HFF-Myc (cell line): Measurements from ENCODE around the gene CLEC1B.
"Not testable (repeated sequence)": the region's sequence is repeated elsewhere in the genome, so short reads cannot be mapped to it uniquely, and the experiment has no call there.

ENCODE experiments used
- DNase-seq: peaks from one replicate; pipeline ENCODE4 v3.0.0-alpha.2; 2011; ENCODE audit warnings: low read depth; ENCODE audit errors: extremely low read depth
- H3K4me3 ChIP-seq: replicated peaks from 2 replicates; pipeline ENCODE4 v1.5.1; 2011; ENCODE audit warnings: low read depth, mild to moderate bottlenecking, control low read depth, low read length
- TF ChIP-seq, protein P1 (sequence below): IDR thresholded peaks from 2 replicates; pipeline ENCODE4 v1.5.1; 2012; ENCODE audit warnings: mild to moderate bottlenecking, low read depth, low read length, control low read depth; ENCODE audit errors: missing control alignments

Gene CLEC1B

DNA sequence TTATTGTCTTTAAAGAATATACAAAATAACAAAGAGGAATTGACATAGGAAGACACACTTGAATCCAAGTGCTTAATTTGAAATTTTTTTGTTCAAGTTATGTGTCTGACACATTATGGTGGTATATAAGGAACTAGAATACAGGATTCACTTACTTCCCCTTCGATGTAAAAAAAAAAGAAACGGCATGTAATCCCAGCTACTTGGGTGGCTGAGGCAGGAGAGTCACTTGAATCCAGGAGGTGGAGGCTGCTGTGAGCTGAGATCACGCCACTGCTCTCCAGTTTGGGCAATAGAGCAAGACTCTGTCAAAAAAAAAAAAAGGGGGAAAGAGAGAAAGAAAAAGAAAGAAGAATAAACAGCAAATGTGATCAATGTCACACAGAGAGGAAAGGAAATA is 18.8 kb downstream of the CLEC1B start:
- no peak overlapping the region for H3K4me3 ChIP-seq
- no peak for DNase-seq
- TF ChIP-seq, protein P1, sequence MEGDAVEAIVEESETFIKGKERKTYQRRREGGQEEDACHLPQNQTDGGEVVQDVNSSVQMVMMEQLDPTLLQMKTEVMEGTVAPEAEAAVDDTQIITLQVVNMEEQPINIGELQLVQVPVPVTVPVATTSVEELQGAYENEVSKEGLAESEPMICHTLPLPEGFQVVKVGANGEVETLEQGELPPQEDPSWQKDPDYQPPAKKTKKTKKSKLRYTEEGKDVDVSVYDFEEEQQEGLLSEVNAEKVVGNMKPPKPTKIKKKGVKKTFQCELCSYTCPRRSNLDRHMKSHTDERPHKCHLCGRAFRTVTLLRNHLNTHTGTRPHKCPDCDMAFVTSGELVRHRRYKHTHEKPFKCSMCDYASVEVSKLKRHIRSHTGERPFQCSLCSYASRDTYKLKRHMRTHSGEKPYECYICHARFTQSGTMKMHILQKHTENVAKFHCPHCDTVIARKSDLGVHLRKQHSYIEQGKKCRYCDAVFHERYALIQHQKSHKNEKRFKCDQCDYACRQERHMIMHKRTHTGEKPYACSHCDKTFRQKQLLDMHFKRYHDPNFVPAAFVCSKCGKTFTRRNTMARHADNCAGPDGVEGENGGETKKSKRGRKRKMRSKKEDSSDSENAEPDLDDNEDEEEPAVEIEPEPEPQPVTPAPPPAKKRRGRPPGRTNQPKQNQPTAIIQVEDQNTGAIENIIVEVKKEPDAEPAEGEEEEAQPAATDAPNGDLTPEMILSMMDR, result no peak

DNA sequence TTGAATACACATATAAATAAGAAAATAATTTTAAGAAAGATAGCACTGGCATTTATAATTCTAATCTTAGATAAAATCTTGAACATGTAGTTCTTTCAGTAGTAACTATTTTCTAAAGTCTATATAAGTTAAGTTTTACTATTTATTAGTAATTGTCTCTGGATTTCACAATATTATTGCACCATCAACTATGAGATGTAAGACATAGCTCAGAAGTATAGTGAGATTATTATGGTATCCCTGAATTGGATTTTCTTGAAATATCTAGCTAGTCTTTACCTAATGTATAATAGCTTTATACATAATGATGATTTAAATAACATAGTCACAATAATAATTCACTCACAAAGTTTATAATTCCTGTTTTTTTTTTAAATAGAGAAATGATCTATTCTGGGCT is 21.0 kb downstream of the CLEC1B start:
- DNase-seq, result no peak
- TF ChIP-seq, protein P1, result no peak
- no peak overlapping the region for H3K4me3 ChIP-seq

DNA sequence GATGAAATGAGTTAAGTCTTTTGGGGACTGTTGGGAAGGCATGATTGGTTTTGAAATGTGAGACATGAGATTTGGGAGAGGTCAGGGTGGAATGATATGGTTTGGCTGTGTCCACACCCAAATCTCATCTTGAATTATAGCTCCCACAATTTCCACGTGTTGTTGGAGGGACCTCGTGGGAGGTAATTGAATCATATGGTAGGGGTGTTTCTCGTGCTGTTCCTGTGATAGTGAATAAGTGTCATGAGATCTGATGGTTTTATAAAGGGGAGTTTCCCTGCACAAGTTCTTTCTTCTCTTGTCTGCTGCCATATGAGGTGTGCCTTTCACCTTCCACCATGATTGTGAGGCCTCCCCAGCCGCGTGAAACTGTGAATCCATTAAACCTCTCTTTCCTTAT is 22.3 kb downstream of the CLEC1B start:
- not testable (repeated sequence) for DNase-seq, H3K4me3 ChIP-seq

DNA sequence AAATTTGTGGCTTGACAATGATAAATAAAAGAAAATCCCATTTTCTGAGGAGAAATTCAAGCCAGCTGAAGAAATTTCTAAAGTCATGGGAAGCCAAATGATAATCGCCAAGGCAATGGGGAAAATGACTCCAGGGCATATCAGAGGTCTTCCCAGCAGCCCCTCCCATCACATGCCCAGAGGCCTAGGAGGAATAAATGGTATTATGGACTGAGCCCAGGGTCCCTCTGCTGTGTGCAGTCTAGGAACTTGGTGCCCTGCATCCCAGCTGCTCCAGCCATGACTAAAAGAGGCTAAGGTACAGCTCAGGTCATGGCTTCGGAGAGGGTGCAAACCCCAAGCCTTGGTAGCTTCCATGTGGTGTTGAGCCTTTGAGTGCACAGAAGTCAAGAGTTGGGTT is 23.3 kb downstream of the CLEC1B start:
- no peak for DNase-seq
- H3K4me3 ChIP-seq, result no peak overlapping the region
- TF ChIP-seq, protein P1, result no peak

DNA sequence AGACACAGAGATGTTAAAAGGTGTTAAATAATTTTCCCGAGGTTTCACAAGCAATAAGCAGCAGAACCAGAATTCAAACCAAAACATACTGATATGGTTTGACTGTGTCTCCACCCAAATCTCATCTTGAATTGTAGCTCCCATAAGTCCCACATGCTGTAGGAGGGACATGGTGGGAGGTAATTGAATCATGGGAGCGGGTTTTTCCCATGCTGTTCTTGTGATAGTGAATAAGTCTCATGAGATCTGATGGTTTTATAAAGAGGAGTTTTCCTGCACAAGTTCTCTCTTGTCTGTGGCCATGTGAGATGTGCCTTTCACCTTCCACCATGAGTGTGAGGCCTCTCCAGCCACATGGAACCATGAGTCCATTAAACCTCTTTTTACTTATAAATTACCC is 24.2 kb downstream of the CLEC1B start:
- H3K4me3 ChIP-seq, DNase-seq: not testable (repeated sequence)

DNA sequence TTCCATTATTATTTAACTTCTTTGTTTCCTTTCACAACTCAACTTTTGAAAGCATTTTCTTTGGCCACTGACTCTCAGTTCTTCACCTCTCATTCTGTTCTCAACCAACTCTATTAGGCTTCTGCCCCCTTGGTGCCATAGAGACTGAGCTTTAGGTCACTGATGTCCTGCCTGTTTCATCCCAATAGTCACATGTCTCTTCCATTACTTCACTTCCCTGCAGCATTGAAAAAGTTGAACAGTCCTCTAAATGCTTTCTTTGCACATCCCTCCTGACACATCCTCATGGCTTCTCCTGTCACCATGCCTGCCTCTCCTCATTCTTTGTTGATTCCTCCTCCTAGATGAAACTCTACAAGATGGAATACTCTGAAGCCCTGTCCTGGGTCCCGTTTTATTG is 25.0 kb downstream of the CLEC1B start:
- DNase-seq, result no peak
- TF ChIP-seq, protein P1, result no peak
- no peak overlapping the region for H3K4me3 ChIP-seq

DNA sequence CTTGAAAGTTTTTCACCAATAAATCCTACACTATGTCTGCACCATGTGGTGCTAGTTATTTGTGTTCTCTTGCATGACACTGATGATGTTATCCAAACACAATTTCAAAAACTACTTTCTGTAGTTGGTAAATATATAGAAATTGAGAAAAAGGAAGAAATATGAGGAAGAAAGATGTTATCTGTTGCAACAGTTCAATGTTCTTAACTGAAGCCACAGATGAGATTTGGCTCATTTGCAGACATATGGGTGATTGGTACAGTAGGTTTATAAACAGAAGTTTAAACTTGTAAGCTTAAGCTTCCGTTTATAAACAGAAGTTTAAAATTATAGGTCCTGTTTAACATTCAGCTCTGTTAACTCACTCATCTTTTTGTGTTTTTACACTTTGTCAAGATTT is 27.7 kb downstream of the CLEC1B start, which contains the start of gene CLEC12A:
Gene CLEC12A (plus strand): TSS at position 229 of the 400 bp plus-strand sequence. CDS start 188 bp downstream, outside the sequence.
- TF ChIP-seq, protein P1, result no peak
- DNase-seq, result no peak
- H3K4me3 ChIP-seq, result no peak within 1 kb of the TSS

DNA sequence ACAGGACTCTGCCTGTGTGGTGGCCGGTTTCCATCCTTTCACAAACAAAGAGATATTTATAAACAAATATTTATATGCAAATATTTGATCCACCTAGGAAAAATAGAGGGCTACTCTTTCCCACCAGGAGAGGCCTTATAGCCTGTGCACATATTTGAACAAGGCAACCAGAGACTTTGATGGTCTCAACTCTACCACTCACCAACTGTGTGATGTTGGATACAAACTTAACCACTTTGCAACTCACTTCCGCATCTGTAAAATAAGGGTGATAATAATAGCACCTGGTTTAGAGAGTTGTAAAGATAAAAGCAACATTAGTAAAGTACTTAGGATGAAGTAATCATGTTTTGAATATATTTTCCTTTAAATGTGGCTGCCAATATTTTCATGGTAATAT is 29.2 kb downstream of the CLEC1B start:
- TF ChIP-seq, protein P1, result no peak
- DNase-seq, result no peak
- no peak overlapping the region for H3K4me3 ChIP-seq
